K562 (cell line): ENCODE data around the gene GLE1. TPM values are rescaled to one million over a fixed set of nuclear protein-coding genes. Genes with fewer than 3 reads are reported as not detected.
A peak's percentile ranks its signal among the peaks of the same experiment; 100 is the strongest.

Source experiments
- ASH1L ChIP-seq: fragments of 450-650 bp; IDR thresholded peaks from 2 replicates; pipeline ENCODE4 v1.6.1; 2018; ENCODE audit warnings: borderline replicate concordance, mild to moderate bottlenecking, low read depth; ENCODE audit not compliant: partially characterized antibody
- CBFB ChIP-seq: sonication (generic); formaldehyde crosslinking; IDR thresholded peaks from 2 replicates; pipeline ENCODE4 v1.4.0; 2020; ENCODE audit warnings: mild to moderate bottlenecking, missing genetic modification reagents
- CC2D1A ChIP-seq: fragments of 450-650 bp; IDR thresholded peaks from 2 replicates; pipeline ENCODE4 v1.6.1; 2017; ENCODE audit warnings: mild to moderate bottlenecking
- CREM ChIP-seq: IDR thresholded peaks from 2 replicates; pipeline ENCODE4 v1.6.1; 2014; ENCODE audit warnings: antibody characterized with exemption, low read depth
- CTCF ChIP-seq, 3 experiments: IDR thresholded peaks in 2 of 3; conservative IDR thresholded peaks in 1 of 3; 2 replicates each; pipeline ENCODE4 v1.5.1; 2011 to 2012; ENCODE audit warnings: low read length in 3 of 3, mild to moderate bottlenecking in 3 of 3, control low read depth in 2 of 3, improper control_type of control experiment in 1 of 3, inconsistent platforms in 1 of 3, low read depth in 1 of 3, mixed read lengths in 1 of 3, moderate library complexity in 1 of 3; ENCODE audit not compliant: insufficient read depth in 2 of 3
- CUX1 ChIP-seq: fragments of 200-800 bp; sonication (Bioruptor generic); IDR thresholded peaks from 2 replicates; pipeline ENCODE4 v1.6.1; 2016; ENCODE audit warnings: missing genetic modification characterization, missing compliant biosample characterization
- ELF2 ChIP-seq: fragments of 250-450 bp; sonication (Bioruptor Pico); IDR thresholded peaks from 2 replicates; pipeline ENCODE4 v1.5.0; 2021; ENCODE audit warnings: mild to moderate bottlenecking
- FOS ChIP-seq: IDR thresholded peaks from 3 replicates; pipeline ENCODE4 v1.6.1; 2011; ENCODE audit not compliant: insufficient read length; ENCODE audit errors: extremely low read depth
- FOXJ3 ChIP-seq: sonication (generic); formaldehyde crosslinking; IDR thresholded peaks from 2 replicates; pipeline ENCODE4 v1.4.0; 2020; ENCODE audit warnings: mild to moderate bottlenecking, missing genetic modification reagents
- HDAC1 ChIP-seq, 2 experiments: fragments of 450-650 bp; IDR thresholded peaks; 2 replicates each; pipeline ENCODE4 v1.6.1; 2016 to 2017; ENCODE audit warnings: inconsistent platforms in 1 of 2, mild to moderate bottlenecking in 1 of 2, moderate library complexity in 1 of 2
- MTA3 ChIP-seq: fragments of 450-650 bp; formaldehyde crosslinking; IDR thresholded peaks from 2 replicates; pipeline ENCODE4 v1.6.1; 2017; ENCODE audit warnings: mild to moderate bottlenecking, borderline replicate concordance
- POLR3A ChIP-seq: IDR thresholded peaks from 2 replicates; pipeline ENCODE4 v1.6.1; 2011; ENCODE audit warnings: borderline replicate concordance, mild to moderate bottlenecking, moderate library complexity; ENCODE audit not compliant: insufficient read length, insufficient read depth; ENCODE audit errors: extremely low read depth
- TAF9B ChIP-seq: fragments of 450-650 bp; IDR thresholded peaks from 2 replicates; pipeline ENCODE4 v1.6.1; 2018; ENCODE audit warnings: mild to moderate bottlenecking; ENCODE audit not compliant: partially characterized antibody
- TSC22D4 ChIP-seq: fragments of 450-650 bp; IDR thresholded peaks from 2 replicates; pipeline ENCODE4 v1.6.1; 2016; ENCODE audit warnings: missing genetic modification characterization, missing biosample characterization, control low read depth
- ZBTB1 ChIP-seq: sonication (generic); formaldehyde crosslinking; IDR thresholded peaks from 2 replicates; pipeline ENCODE4 v1.8.1; 2023; ENCODE audit warnings: missing genetic modification reagents, low read depth, mild to moderate bottlenecking, borderline replicate concordance
- ZFP1 ChIP-seq: fragments of 450-650 bp; formaldehyde crosslinking; IDR thresholded peaks from 2 replicates; pipeline ENCODE4 v1.4.0; 2020; ENCODE audit warnings: mild to moderate bottlenecking, mixed read lengths
- ZKSCAN1 ChIP-seq: fragments of 150-350 bp; IDR thresholded peaks from 2 replicates; pipeline ENCODE4 v1.6.1; 2016; ENCODE audit warnings: low read depth, low read length
- ZNF134 ChIP-seq: fragments of 250-450 bp; sonication (Bioruptor Pico); conservative IDR thresholded peaks from 2 replicates; pipeline ENCODE4 v1.4.0; 2020
- polyA plus RNA-seq, 8 experiments: library from polyadenylated mRNA; depleted of rRNA in 4 of 8; stranded (reverse) in 5 of 8; unstranded in 3 of 8; fragments of >200 nt; fragmentation: Nextera tagmentation in 2 of 8; fragmentation: Illumina TruSeq in 1 of 8; extraction: Ambion mirVana in 2 of 8; extraction: Trizol in 1 of 8; gene quantifications; 2 replicates each; pipeline versions ENCODE4 v1.2.1 to v1.2.3, GENCODE V29; 2011 to 2014; ENCODE audit warnings: inconsistent platforms in 1 of 8, missing spikeins in 1 of 8
- total RNA-seq, 7 experiments: library from RNA; depleted of rRNA in 6 of 7; stranded (reverse); fragments of >200 nt in 6 of 7; fragmentation: Illumina TruSeq in 2 of 7; extraction: Trizol in 2 of 7; gene quantifications; 2 replicates each; pipeline versions ENCODE4 v1.2.1 to v1.2.3, GENCODE V29; 2011 to 2021; ENCODE audit warnings: low replicate concordance in 1 of 7

The GLE1 gene
- total and polyA plus RNA-seq, 9 of the 15 experiments (the other 6 are each of a cell fraction or from before 2014, with no cell fraction given) = 15.9 to 44.8 (median 37.6) TPM

GRCh38 chr9:128455849-128456612, 48.5 kb upstream of the GLE1 start, which contains the start of gene ODF2 (continued):
- TF ChIP-seq CUX1 (CRISPR knock-in tag) (no peak), ZBTB1 (CRISPR knock-in tag) (no peak; the same call in 1 of the 2 replicates), HDAC1 (IDR thresholded peaks at IDR 0.05) (peak in 1 of 2 experiments; percentile 99; a peak in 2 of 4 replicates), FOXJ3 (CRISPR knock-in tag) (no peak), ZFP1 (CRISPR knock-in tag) (no peak), ASH1L (no peak), ELF2 (peak; percentile 92), ZKSCAN1 (no peak), POLR3A (no peak), CC2D1A (no peak), CTCF (IDR thresholded peaks at IDR 0.05 in 2 of 3, conservative IDR thresholded peaks at IDR 0.05 in 1 of 3; ENCODE audit: insufficient read depth in 2 of 3, low read depth in 1 of 3, low read length in 3 of 3) (0 out of 6 replicates have a peak, but pooled peaks of 1 of the 3 experiments have one; percentile 1), ZNF134 (CRISPR knock-in tag) (no peak), TAF9B (no peak), CBFB (CRISPR knock-in tag) (no peak), MTA3 (0 out of 2 replicates have a peak, but pooled peaks have one; percentile 57), FOS (peak; percentile 45), TSC22D4 (tag) (no peak), CREM (peak; percentile 87)
